ENCODE measurements around the gene RHPN2.

The RHPN2 gene

DNA sequence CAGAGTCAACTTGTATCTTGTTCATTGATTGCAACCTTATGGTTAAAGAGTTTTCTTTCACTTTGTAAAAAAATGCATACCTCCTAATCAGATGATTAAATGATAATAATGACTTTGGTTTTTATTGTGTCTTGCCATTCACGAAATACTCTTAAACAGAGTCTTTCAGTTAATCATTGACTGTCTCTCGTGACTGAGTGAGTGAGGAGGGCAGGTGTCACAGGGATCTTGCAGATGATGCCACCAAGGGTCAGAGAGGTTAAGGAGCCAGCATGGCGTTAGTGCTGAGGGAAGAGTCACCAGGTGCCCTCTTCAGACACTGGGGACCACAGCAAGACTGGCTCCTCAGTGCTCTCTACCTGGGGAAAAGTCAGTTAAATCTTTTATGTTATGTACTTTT is 24.3 kb upstream of the RHPN2 start:
- TF ChIP-seq, protein P1, sequence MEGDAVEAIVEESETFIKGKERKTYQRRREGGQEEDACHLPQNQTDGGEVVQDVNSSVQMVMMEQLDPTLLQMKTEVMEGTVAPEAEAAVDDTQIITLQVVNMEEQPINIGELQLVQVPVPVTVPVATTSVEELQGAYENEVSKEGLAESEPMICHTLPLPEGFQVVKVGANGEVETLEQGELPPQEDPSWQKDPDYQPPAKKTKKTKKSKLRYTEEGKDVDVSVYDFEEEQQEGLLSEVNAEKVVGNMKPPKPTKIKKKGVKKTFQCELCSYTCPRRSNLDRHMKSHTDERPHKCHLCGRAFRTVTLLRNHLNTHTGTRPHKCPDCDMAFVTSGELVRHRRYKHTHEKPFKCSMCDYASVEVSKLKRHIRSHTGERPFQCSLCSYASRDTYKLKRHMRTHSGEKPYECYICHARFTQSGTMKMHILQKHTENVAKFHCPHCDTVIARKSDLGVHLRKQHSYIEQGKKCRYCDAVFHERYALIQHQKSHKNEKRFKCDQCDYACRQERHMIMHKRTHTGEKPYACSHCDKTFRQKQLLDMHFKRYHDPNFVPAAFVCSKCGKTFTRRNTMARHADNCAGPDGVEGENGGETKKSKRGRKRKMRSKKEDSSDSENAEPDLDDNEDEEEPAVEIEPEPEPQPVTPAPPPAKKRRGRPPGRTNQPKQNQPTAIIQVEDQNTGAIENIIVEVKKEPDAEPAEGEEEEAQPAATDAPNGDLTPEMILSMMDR (conservative IDR thresholded peaks at IDR 0.05; ENCODE audit: control insufficient read depth, insufficient read depth, low read depth, low read length) = no peak
- H3K4me3 ChIP-seq (ENCODE audit: control insufficient read depth, low read depth, low read length) = no peak overlapping the region
- DNase-seq (ENCODE audit: low read depth) = no peak

DNA sequence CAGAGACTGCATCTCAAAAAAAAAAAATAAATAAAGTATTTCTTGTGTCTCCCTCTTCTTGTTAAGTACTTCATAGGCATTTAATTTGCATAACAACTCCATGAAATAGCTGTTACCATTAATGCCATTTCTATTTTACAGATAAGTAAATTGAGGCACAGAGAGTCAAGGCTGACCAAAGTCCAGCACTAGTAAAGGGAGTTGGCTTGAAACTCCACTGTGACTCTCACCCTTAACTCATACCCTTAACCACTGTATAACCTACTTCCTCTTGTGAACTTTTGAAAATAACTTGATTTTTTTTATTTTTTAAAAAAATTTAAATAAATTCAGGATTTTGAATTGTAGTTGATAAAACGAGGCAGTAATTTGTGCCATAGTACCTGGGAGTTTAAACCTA is 22.3 kb upstream of the RHPN2 start:
- no peak for DNase-seq (ENCODE audit: low read depth)
- TF ChIP-seq, protein P1 (conservative IDR thresholded peaks at IDR 0.05; ENCODE audit: control insufficient read depth, insufficient read depth, low read depth, low read length) = no peak
- H3K4me3 ChIP-seq (ENCODE audit: control insufficient read depth, low read depth, low read length) = no peak overlapping the region

DNA sequence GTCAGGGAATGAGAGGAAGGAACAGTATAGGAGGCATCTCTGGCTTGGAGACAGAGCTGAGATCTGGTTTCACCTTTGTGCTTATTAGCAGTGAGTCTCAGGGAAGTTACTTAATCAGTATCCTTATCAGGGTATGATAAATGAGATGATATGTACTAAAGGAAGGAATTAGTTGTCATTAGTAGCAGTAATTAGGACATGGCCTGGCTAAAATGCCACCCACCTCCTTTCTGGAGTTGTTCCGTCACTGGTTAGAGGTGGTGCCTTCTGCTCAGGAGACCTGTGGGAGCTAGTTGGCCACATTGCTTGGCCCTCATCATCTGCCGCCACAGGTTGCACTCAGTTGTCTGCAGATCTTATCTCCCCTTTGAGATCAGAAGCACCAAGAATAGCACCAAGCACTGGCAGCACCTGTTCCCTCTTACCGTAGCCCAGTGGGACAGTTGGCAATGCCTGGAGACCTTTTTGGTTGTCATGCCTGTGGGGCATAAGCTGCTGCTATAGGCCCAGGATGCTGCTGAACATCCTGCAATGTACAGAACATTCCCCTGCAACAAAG is 21.0 kb upstream of the RHPN2 start:
- TF ChIP-seq, protein P1 (conservative IDR thresholded peaks at IDR 0.05; ENCODE audit: control insufficient read depth, insufficient read depth, low read depth, low read length) = no peak
- DNase-seq (ENCODE audit: low read depth) = no peak
- H3K4me3 ChIP-seq (ENCODE audit: control insufficient read depth, low read depth, low read length) = no peak overlapping the region

DNA sequence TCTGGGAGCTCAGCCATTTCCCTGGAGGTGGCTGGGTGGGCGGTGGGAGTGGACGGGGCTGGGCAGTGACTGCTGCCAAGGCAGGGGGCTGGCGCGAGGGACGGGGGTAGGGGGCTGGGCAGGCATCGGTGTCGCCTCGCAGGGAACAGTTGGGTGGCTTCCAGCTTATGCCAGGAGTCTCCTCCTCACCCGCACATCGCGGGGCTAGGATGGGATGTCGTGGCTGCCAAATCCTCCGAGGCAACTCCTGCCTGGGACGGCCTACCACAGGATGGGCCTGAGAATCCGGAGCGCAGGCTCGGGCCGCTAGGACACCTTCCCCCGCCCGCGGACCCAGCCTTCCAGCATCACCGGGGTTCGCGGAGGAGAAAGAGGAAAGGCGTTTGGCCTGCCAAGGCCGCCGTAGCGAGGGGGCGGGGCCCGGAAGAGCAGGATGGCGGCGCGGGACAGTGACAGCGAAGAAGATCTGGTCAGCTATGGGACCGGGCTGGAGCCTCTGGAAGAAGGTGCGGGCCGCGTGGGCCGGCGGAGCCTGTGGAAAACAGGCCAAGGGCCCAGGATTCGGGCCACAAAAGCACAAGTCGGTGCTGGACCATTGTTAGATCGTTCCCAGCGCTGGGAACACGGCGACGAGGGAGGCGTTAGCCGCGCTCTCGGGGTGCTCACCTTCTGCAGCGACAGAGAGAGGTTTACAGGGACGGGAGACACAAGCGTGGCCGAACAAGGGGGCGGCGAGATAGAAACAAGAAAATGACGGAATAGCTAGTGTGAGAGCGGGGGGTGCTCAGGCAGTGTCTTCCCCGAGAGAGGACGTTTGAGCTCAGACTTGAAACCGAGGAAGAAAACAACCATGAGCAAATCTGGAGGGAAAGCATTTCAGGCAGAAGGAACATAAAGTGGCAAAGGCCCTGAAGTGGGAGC is 16.3 kb upstream of the RHPN2 start, which contains the start of gene GPATCH1:
Gene GPATCH1 (plus strand): TSS at position 421 of the 921 bp plus-strand sequence. CDS start 13 bp downstream, at position 434.
- TF ChIP-seq, protein P1 (conservative IDR thresholded peaks at IDR 0.05; ENCODE audit: control insufficient read depth, insufficient read depth, low read depth, low read length) = no peak
- H3K4me3 ChIP-seq (ENCODE audit: control insufficient read depth, low read depth, low read length) = peak within 1 kb of the TSS; percentile 96
- peak; percentile 75 for DNase-seq (ENCODE audit: low read depth)

DNA sequence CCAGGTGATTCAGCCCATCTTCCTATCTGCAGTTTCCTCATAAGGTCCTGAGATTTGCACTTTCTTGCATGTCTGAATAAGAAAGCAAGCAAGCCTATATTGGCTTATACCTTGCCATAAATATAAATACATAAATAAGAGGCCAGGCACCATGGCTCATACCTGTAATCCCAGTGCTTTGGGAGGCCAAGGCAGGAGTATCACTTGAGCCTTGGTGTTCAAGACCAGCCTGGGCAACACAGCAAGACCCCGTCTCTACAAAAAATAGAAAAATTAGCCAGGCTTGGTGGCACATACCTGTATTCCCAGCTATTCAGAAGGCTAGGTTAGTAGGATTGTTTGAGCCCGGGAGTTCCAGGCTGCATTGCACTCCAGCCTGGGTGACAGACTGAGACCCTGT is 10.8 kb upstream of the RHPN2 start:
- H3K4me3 ChIP-seq (ENCODE audit: control insufficient read depth, low read depth, low read length) = no peak overlapping the region
- no peak for DNase-seq (ENCODE audit: low read depth)
- TF ChIP-seq, protein P1 (conservative IDR thresholded peaks at IDR 0.05; ENCODE audit: control insufficient read depth, insufficient read depth, low read depth, low read length) = no peak

DNA sequence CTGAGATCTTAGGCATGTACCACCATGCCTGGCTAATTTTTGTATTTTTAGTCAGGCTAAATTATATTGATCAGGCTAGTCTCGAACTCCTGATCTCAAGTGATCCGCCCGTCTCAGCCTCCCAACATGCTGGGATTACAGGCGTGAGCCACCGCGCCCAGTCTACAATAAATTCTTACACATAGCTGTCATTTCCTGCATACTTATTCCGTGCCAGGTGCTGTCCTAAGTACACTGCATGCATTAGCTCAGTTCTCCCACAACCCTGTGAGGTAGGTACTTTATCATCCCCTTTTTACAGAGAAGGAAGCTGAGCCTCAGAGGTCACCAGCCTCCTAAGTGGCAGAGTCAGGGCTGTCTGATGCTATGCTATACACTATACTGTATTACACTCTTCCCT is 7.2 kb upstream of the RHPN2 start:
- no peak overlapping the region for H3K4me3 ChIP-seq (ENCODE audit: control insufficient read depth, low read depth, low read length)
- no peak for DNase-seq (ENCODE audit: low read depth)
- TF ChIP-seq, protein P1 (conservative IDR thresholded peaks at IDR 0.05; ENCODE audit: control insufficient read depth, insufficient read depth, low read depth, low read length) = no peak

Data from fibroblast of mammary gland (primary cell).